HG03066 (cell line): ENCODE measurements around the gene CCDC149.

Experiments
- ATAC-seq: cut with Tn5 transposase; IDR thresholded peaks from one replicate; pipeline ENCODE4 v1.9.1; 2021; ENCODE audit warnings: low read depth; ENCODE audit not compliant: unreplicated experiment

The CCDC149 gene

GRCh38 chr4:24806206-24806990 is 106.4 kb downstream of the CCDC149 start:
- no peak for ATAC-seq

- ATAC-seq = no peak
Observed at GRCh38 chr4:24805566-24805965, 107.3 kb downstream of the CCDC149 start.

GRCh38 chr4:24805067-24805466 is 107.8 kb downstream of the CCDC149 start:
- ATAC-seq = no peak

- ATAC-seq = no peak
Observed at GRCh38 chr4:24802648-24803047, 110.2 kb downstream of the CCDC149 start.

GRCh38 chr4:24801136-24801855 is 111.5 kb downstream of the CCDC149 start:
- no peak for ATAC-seq

GRCh38 chr4:24800325-24800895 is 112.4 kb downstream of the CCDC149 start:
- no peak for ATAC-seq

- no peak for ATAC-seq
Observed at GRCh38 chr4:24799544-24800324, 113.1 kb downstream of the CCDC149 start.

GRCh38 chr4:24799196-24799543 is 113.7 kb downstream of the CCDC149 start:
- no peak for ATAC-seq

- no peak for ATAC-seq
Observed at GRCh38 chr4:24798036-24798610, 114.7 kb downstream of the CCDC149 start.

GRCh38 chr4:24796620-24797019 is 116.2 kb downstream of the CCDC149 start:
- ATAC-seq = no peak

- ATAC-seq = no peak
Observed at GRCh38 chr4:24795666-24796381, 117.0 kb downstream of the CCDC149 start.

- ATAC-seq = no peak
Observed at GRCh38 chr4:24794916-24795665, 117.8 kb downstream of the CCDC149 start, which contains the start of gene SOD3. SOD3 (plus strand) TSS chr4:24795573; CDS start chr4:24799522, 3,949 bp downstream.

- no peak for ATAC-seq
Observed at GRCh38 chr4:24794480-24794879, 118.4 kb downstream of the CCDC149 start.

GRCh38 chr4:24794051-24794450 is 118.8 kb downstream of the CCDC149 start:
- ATAC-seq = no peak

GRCh38 chr4:24793219-24794005 is 119.4 kb downstream of the CCDC149 start:
- no peak for ATAC-seq

GRCh38 chr4:24792552-24792951 is 120.3 kb downstream of the CCDC149 start:
- no peak for ATAC-seq

- no peak for ATAC-seq
Observed at GRCh38 chr4:24791043-24791442, 121.8 kb downstream of the CCDC149 start.

- no peak for ATAC-seq
Observed at GRCh38 chr4:24783506-24783905, 129.3 kb downstream of the CCDC149 start.
